Choroid plexus epithelial cell (primary cell): ENCODE measurements around the gene RAB11FIP3.
"Not testable (repeated sequence)": the region's sequence is repeated elsewhere in the genome, so short reads cannot be mapped to it uniquely, and the experiment has no call there.

Source experiments
- DNase-seq: peaks from one replicate; pipeline ENCODE4 v3.0.0-alpha.2; 2010; ENCODE audit warnings: low read depth
- H3K4me3 ChIP-seq: 2 replicates; pipeline ENCODE4 v1.5.1; 2011; ENCODE audit warnings: low read depth, mild to moderate bottlenecking, control low read depth, low read length, moderate library complexity
- CTCF ChIP-seq: conservative IDR thresholded peaks from 2 replicates; pipeline ENCODE4 v1.5.1; 2011; ENCODE audit warnings: low read depth, mild to moderate bottlenecking, control low read depth, inconsistent platforms, low read length, moderate library complexity

RAB11FIP3 gene

GRCh38 chr16:425082-425718 is at the start of gene RAB11FIP3:
Gene RAB11FIP3 (plus strand): TSS chr16:425649. CDS start chr16:426007, 358 bp downstream.
- DNase-seq = peak; percentile 68
- peak within 1 kb of the TSS; percentile 69 for H3K4me3 ChIP-seq
- peak; percentile 35 for TF ChIP-seq CTCF

- no peak for DNase-seq
- no peak for TF ChIP-seq CTCF
- H3K4me3 ChIP-seq = no peak overlapping the region
These were observed 49.3 kb upstream of the RAB11FIP3 start for GRCh38 chr16:375927-376816.

GRCh38 chr16:376817-377418 is 48.5 kb upstream of the RAB11FIP3 start:
- TF ChIP-seq CTCF = no peak
- no peak overlapping the region for H3K4me3 ChIP-seq
- DNase-seq = no peak

GRCh38 chr16:377419-377951 is 48.0 kb upstream of the RAB11FIP3 start:
- DNase-seq = no peak
- TF ChIP-seq CTCF = no peak
- H3K4me3 ChIP-seq = no peak overlapping the region

GRCh38 chr16:378113-378820 is 47.2 kb upstream of the RAB11FIP3 start:
- not testable (repeated sequence) for DNase-seq, H3K4me3 ChIP-seq

- H3K4me3 ChIP-seq = no peak overlapping the region
- TF ChIP-seq CTCF = no peak
- no peak for DNase-seq
These were observed 46.6 kb upstream of the RAB11FIP3 start for GRCh38 chr16:378821-379182.
